Inferior parietal cortex (tissue), 1 donor: ENCODE measurements around the gene PRAMEF11.
"Not testable (repeated sequence)": the region's sequence is repeated elsewhere in the genome, so short reads cannot be mapped to it uniquely, and the experiment has no call there.

Experiments used
- DNase-seq: peaks from one replicate; pipeline ENCODE4 v3.0.0-alpha.2; 2016; ENCODE audit errors: extremely low spot score

Gene PRAMEF11

DNA sequence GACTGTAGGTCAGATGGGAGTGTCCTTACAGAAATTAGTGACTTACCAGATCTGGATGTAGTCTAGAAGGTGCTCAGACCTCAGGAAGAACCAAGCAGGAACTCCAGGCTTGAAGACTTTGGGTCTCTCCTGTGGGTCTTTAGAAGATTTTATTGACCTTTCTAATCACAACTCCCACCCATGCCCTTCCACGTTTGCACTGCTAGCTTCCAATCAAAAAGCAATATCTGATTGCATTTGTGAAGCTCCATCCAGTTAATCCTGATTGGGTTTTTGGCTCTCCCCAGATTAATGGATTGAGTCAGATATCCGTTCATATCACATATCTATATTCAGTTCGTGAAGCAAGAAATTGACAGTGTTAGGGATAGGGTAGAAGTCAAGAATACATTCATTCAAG, at the start of gene PRAMEF11:
TSS of gene PRAMEF11 (minus strand) at position 101 of the 400 bp plus-strand sequence. CDS start 2,621 bp downstream, outside the sequence.
- not testable (repeated sequence) for DNase-seq

DNA sequence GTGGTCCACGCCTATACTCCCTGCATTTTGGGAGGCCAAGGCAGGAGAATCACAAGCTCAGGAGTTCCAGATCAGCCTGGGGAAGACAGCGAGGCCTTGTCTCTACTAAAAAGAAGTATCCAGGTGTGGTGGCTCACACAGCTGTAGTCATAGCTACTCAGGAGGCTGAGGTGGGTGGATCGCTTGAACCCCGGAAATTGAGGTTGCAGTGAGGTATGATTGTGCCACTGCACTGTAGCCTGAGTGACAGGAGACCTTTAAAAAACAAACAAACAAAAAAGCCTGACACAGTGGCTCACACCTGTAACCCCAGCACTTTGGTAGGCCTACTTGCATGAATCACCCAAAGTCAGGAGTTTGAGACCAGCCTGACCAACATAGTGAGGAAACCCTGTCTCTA, 47.2 kb upstream of the PRAMEF11 start:
- DNase-seq: not testable (repeated sequence)

DNA sequence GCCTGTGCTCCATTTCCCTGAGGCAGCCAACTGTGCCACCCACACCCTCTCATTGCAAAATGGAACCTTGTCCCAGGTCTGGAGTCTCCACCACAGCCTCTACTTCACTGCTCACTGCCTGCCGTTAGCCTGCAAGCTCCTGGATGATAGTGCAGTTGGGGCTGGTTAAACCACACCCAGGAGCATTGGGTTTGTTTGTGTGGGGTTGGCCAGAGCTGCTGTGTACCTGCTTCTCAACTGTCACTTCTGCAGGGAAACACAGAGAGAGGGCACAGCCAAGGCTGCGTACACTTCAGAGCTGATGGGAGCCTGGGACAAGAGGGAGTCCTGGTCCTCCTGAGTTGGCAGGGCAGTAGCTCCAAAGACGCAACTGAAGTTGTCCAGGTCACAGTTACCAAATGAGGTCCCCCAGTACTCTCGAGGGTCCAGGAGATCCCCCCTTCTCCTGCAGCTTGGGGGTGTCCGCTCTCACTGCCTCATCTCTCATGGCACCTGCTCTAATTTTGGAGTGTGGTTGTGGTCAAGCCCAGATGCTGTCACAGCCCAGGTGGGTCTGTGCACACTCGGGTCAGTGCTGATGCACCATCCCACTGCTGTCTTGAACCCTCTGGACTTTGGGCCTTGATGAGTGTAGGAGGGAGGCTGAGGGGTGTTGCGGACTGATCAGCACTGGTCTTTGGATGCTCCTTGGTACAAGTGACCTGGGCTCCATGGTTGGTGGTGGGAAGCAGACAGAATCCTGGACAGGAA, 32.1 kb upstream of the PRAMEF11 start:
- not testable (repeated sequence) for DNase-seq

DNA sequence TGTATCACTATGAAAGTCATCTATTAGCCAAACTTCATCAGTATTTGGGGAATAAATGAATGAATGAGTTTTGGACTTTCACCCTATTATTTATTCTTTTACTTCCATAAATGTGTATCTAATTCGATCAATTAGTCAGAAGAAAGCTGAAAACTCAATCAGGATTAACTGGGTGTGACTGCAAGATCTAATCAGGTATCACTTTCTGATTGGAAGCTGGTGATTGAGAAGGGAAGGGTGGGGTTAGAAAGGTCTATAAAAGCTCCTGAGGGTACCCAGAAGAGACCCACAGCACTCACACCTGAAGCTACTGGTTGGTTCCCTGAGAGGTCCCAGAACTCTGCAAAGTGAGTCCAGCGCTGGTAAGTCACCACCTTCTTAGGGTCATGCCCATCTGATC, 25.6 kb upstream of the PRAMEF11 start, which contains the start of gene PRAMEF2:
TSS of gene PRAMEF2 (plus strand) at position 301 of the 400 bp plus-strand sequence. CDS start 1,924 bp downstream, outside the sequence.
- not testable (repeated sequence) for DNase-seq

DNA sequence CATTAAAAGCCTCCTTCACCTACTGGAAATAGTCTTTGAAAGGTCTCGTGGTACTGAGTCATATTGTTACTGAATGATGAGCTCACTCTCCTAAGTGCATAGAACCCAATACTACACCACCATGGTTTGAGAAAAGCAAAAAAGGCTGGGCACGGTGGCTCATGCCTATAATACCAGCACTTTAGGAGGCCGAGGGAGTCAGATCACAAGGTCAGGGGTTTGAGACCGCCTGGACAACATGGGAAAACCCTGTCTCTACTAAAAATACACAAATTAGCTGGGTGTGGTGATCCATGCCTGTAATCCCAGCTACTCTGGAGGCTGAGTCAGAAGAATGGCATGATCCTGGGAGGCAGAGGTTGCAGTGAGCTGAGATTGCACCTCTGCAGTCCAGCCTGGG, 20.6 kb upstream of the PRAMEF11 start:
- no peak for DNase-seq

DNA sequence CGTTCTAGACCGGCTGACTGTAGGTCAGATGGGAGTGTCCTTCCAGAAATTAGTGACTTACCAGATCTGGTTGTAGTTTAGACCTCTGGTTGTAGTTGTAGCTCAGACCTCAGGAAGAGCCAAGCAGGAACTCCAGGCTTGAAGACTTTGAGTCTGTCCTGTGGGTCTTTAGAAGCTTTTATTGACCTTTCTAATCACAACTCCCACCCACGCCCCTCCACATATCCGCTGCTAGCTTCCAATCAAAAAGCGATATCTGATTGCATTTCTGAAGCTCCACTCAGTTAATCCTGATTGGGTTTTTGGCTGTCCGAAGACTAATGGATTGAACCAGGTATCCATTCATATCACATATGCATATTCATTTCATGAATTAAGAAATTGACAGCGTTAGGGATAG, 17.4 kb upstream of the PRAMEF11 start, which contains the start of gene HNRNPCL1:
TSS of gene HNRNPCL1 (minus strand) at position 101 of the 400 bp plus-strand sequence. CDS start 431 bp downstream, outside the sequence.
- DNase-seq: not testable (repeated sequence)

DNA sequence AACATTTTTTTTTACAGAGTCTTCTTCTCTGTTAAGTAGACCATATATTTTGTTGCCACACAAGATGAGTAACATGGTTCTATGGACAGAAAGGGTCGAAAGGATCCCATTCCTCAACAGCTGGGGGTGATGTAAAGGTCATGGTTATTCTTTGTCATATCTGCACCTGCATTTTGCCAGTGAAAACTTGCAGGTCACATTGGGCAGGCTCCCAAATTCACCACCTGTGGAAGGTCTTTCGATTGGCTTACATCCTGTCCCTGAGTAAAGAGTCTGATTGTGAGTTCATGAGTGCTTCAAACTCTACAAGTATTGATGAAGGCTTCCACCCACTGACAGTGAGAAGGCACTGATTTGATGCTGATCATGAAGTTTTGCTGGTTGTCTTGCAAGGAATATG, 2.0 kb upstream of the PRAMEF11 start:
- not testable (repeated sequence) for DNase-seq

DNA sequence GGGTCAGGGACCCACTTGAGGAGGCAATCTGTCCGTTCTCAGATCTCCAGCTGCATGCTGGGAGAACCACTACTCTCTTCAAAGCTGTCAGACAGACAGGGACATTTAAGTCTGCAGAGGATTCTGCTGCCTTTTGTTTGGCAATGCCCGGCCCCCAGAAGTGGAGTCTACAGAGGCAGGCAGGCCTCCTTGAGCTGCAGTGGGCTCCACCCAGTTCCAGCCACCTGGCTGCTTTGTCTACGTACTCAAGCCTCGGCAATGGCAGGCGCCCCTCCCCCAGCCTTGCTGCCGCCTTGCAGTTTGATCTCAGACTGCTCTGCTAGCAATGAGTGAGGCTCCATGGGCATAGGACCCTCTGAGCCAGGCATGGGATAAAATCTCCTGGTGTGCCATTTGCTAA, 12.1 kb downstream of the PRAMEF11 start:
- not testable (repeated sequence) for DNase-seq

DNA sequence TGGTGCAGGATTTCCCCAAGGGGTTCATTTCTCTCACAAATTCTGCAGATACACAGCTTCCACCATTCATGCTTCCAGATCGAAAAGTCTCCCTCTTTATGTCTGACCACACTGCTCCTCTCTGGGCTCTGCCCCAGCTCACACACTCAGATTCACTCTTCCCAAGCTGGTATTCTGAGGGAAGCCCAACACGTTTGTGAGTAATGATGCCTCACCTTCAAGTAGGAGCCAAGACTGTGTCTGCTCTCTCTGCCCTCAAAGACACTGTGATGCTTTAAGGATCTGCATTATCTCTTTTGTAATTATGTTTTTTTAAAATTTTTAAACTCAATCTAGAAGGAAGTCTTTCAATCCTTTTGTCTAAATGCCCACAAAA, 19.8 kb downstream of the PRAMEF11 start:
- DNase-seq: no peak

DNA sequence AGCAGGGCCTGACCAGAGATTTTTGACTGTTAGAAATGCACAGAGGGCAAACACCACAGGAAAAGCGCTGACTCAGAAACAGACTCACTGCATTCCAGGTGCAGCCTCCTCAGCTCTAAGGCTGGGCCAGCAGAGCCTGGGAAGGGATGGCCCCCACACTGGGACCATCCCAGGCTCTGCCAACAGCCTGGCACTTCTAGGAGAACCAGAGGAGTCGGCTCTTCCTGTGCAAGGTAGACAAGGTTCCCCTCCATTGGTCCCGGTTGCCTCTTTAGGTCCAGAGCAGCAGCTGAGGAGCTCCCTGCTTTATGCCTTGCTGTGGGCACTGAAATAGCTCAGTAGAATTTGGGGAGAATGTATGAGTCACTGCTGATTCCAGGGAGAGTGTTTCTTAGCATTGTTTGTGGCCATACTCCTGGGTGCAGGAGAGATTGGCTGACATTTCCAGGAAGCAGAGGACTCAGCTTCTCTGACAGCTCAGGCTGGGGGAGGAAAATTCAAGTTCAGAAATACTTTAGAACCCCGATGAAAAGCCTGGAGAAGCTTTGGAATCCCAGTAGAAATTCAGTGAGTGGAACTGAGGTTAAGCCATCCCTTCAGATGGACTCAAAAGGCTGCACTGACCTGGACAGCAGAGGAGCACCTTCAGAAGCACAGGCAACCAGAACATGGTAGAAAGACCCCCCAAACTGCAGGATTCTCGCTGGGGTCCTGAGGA, 20.4 kb downstream of the PRAMEF11 start:
- DNase-seq: peak; percentile 8

DNA sequence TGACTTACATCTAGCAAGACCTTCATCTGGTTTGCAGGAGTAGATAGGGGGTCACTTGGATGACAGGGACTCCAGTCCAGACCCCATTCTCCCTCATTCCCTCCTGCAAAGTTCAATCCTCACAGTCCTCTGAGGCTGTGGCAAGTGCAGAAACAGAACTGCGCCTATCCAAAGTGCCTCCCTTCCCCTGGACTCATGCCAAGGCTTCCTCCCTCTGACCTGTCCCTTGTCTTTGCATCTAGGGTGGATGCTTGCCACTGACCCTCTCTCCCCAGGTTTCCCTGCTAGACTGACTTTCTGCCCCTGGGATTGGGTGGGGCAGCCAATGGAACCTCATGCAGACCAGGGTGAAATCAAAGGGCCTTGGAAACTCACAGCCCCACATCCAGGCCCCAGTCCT, 21.3 kb downstream of the PRAMEF11 start:
- DNase-seq: no peak

DNA sequence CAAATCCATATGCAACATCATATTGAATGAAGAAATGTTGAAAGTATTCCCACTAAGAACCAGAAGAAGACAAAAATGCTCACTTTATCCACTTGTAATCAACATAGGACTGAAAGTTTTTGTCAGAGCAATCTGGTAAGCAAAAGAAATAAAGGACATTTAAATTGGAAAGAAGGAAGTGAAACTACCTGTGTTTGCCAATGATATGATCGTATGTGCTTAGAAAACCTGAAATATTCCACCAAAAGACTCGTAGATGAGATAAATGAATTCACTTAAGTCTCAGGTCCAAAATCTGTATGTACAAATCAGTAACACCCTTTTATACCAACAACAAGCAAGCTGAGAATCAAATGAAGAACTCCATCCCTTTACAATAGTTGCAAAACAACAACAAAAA, 31.5 kb downstream of the PRAMEF11 start:
- no peak for DNase-seq

DNA sequence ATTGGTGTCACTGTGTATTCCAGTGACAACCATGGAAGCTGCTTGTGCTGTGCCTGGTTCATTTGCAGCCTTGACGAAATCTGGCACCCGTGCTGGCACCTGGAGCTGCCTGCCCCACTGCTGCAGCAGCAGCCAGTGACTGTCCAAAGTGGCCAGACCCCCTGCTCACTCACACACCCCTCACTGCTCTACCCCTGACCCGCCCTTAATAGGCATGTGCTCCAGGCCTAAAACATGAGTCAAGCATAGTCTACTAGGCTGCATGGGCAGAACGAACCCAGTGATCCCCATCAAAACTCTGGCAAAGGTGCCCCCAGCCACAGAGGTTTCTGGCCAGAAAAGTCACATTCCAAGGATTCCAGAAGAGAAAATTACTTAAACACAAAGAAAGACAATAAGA, 32.3 kb downstream of the PRAMEF11 start:
- no peak for DNase-seq

DNA sequence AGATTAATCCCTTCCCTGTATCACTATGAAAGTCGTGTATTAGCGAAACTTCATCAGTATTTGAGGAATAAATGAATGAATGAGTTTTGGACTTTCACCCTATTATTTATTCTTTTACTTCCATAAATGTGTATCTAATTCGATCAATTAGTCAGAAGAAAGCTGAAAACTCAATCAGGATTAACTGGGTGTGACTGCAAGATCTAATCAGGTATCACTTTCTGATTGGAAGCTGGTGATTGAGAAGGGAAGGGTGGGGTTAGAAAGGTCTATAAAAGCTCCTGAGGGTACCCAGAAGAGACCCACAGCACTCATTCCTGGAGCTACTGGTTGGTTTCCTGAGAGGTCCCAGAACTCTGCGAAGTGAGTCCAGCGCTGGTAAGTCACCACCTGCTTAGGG, 40.1 kb downstream of the PRAMEF11 start, which contains the start of gene PRAMEF1:
TSS of gene PRAMEF1 (plus strand) at position 301 of the 400 bp plus-strand sequence. CDS start 1,831 bp downstream, outside the sequence.
- not testable (repeated sequence) for DNase-seq

DNA sequence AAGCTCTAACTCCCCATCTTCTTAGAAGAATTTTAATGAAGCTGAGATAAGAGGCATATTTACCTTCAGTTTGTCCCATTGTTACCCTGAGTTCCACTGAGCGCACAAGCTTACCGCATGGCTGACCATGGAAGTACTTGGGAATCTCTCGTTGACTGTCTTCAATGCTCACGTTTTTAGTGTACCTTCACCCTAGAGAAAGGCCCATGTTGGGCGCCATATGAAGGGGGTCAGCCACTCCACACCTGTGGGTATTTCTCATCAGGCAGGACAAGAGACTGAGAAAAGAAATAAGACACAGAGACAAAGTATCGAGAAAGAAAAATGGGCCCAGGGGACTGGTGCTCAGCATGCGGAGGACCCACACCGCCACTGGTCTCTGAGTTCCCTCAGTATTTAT, 46.5 kb downstream of the PRAMEF11 start:
- DNase-seq: not testable (repeated sequence)

DNA sequence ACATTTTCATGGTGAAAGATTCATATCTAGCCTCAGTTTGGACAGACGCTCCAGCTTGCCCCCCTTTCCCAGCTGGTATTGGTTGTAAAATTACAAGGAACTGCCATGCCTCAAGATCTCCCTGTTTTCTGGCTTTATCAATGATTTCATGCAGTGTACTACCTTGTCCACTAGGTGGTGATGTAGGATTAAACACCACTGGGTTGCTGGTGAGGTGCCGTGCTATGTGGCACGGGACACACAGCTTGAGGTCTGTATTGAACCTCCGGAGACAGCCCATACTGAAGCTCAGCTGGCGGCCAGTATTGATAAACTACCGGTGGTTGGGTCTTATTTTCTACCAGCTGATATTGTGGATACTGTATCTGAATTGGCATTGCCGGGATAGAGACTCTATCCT, 47.4 kb downstream of the PRAMEF11 start:
- not testable (repeated sequence) for DNase-seq

DNA sequence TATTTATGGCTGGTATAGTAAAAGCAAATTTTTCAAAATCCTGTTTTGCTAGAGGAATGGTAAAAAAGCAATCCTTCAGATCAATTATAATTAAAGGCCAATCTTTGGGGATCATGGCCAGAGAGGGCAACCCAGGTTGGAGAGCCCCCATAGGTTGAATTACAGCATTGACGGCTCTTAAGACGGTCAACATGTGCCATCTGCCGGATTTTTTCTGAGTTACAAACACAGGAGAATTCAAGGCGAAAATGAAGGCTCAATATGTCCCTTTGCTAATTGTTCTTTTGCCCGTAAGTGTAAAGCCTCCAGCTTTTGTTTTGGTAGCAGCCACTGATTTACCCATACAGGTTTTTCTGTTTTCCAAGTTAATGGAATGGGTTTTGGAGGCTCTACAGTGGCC, 49.7 kb downstream of the PRAMEF11 start:
- DNase-seq: not testable (repeated sequence)

DNA sequence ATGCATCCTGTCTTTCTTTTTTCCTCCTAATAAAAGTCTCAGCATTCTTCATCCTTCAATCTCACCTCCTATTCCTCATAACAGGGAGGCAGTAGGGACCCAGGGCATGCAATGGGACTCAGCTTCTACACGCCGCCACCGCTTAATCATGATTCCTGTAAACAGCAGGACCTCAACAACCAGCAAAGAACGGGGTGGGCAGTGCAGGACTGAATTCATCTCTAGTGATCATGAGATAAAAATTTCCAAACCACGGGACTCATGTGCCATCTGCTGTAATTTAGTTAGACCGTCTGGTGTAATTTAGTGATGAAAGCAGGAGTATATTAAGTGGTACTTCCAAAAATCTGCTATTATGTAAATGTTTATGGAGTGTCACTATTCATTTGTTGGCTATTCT, 52.3 kb downstream of the PRAMEF11 start:
- no peak for DNase-seq

DNA sequence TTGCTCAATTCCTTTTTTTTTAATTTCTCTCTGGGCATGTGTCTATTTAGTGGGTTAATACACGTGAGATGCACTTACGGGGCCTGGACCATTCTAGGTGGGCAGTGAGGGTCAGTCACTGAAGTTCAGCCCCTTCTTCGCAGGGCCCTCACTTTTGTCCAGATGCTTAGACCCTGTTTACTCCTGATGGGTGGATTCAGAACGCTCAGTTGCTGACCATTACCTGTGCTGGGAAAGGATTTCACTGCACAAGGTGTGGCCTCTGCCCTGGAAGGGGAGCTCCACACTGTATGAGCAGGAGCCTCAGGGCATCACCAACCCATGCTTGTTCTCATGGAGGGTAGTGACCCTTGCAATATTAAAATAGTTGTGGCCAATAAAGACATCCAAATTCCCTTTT, 53.1 kb downstream of the PRAMEF11 start:
- DNase-seq: no peak

DNA sequence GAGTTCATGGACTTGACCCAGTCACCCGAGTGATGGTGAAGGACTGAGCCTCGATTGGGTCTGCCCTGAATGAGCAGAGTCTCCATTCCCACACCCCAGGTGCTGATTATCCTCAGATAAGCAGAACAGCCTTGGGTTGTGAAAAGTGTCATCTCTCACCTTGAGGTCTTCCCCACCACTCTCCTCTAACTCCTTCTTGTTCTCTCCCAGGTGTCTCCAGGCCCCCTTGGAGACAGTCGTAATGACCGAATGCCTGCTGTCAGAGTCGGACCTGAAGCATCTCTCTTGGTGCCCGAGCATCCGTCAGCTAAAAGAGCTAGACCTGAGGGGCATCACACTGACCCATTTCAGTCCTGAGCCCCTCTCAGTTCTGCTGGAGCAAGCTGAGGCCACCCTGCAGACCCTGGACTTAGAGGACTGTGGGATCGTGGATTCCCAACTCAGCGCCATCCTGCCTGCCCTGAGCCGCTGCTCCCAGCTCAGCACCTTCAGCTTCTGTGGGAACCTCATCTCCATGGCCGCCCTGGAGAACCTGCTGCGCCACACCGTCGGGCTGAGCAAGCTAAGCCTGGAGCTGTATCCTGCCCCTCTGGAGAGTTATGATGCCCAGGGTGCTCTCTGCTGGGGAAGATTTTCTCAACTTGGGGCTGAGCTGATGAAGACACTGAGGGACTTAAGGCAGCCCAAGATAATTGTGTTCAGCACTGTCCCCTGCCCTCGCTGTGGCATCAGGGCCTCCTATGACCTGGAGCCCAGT, 54.2 kb downstream of the PRAMEF11 start:
- no peak for DNase-seq

DNA sequence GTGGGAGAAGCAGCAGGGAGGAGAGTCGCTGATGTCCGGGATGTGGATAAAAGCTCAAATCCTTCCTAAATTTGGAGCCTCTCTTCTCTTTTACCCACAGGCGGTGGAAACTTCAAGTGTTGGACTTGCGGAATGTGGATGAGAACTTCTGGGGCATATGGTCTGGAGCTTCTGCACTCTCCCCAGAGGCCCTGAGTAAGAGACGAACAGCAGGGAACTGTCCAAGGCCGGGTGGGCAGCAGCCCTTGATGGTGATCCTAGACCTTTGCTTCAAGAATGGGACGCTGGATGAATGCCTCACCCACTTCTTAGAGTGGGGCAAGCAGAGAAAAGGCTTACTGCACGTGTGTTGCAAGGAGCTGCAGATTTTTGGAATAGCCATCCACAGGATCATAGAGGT, 55.8 kb downstream of the PRAMEF11 start:
- DNase-seq: no peak

DNA sequence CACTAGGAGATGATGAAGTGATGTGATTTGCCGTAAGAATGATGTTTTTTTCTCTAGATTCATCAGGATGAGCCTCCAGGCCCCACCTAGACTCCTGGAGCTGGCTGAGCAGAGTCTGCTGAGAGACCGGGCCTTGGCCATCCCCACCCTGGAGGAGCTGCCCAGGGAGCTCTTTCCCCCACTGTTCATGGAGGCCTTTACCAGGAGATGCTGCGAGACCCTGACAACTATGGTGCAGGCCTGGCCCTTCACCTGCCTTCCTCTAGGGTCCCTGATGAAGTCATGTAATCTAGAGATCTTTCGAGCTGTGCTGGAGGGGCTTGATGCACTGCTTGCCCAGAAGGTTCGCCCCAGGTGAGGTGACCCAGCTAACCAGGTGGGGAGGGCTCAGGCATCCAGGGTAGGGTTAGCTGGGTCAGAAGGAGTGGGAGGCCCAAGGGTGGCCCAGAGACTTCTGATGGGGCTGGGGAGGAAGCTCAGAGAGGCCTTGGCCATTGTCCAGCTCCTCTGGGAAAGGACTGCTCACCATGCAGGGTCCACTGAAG, 56.3 kb downstream of the PRAMEF11 start:
- no peak for DNase-seq
